ENCODE data around the gene CEP350.
"Not testable (repeated sequence)": the region's sequence is repeated elsewhere in the genome, so short reads cannot be mapped to it uniquely, and the experiment has no call there.

CEP350 gene

GRCh38 chr1:179941454-179941853 is 13.2 kb upstream of the CEP350 start:
- DNase-seq = no peak

DNA sequence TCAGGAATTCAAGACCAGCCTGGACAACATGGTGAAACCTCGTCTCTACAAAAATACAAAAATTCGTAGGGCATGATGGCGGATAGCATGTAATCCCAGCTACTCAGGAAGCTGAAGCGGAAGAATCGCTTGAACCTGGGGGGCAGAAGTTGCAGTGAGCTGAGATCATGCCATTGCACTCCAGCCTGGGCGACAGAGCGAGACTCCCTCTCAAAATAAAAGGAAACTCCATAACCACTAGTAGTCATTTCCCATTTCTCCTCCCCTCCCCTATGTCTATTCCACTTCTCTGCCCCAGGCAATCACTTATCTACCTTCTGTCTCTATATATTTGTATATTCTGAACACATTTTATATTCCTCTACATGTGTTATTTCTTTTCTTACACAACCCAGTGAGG is 4.0 kb upstream of the CEP350 start:
- DNase-seq = no peak

DNA sequence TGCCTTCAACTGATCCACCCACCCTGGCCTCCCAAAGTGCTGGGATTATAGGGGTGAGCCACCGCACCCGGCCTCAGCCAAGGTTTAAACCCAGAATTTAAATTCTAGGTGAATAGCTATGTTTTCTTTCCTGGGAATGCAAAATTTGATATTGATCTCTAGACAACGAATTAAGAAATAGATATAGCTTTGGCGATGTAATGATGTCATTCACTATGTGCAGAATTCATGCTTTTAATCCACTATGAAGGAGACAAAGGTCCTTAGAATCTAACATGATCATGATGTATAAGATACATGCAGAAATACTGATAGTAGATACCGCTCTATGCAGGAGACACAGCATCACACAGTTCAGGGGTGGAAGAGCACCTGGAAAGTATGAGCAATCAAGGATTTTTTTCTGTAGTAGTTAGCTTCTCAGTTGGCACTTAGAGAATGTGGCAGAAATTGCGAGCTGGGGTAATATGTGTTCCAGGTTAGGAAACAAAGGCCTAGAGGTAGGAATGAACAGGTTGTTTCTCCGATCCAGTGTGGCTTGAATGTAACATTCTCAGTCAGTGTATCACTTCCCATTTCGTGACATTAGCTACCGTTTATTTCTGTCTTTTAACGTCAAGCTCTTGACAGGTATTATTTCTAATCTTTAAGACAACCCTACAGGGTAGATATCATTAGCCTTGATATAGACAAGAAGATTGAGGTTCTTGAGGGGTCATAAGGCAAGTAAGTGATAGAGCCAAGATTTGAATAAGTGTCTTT is 3.0 kb upstream of the CEP350 start:
- no peak for DNase-seq

DNA sequence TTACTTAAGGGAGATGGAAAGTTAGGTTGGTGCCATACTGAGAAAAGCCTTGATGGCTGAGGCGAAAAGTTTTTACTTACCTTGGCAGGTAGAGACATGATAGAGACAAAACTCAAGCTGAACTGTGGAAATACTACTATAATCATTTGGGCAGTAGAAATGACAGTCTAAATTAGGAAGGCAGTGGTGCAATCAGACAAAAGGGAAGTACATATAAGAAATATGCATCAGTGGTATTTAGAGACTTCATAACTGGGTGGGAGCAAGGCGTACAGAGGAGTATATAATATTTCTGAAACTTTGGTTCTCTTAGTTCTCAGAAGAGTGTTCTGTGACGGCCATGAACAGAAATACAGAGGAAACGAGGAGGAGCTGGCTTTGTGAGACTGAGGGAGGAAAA is 2.4 kb upstream of the CEP350 start:
- DNase-seq = no peak

- DNase-seq = peak; percentile 60
Measured at GRCh38 chr1:179953974-179954492, 577 bp upstream of the CEP350 start.

DNA sequence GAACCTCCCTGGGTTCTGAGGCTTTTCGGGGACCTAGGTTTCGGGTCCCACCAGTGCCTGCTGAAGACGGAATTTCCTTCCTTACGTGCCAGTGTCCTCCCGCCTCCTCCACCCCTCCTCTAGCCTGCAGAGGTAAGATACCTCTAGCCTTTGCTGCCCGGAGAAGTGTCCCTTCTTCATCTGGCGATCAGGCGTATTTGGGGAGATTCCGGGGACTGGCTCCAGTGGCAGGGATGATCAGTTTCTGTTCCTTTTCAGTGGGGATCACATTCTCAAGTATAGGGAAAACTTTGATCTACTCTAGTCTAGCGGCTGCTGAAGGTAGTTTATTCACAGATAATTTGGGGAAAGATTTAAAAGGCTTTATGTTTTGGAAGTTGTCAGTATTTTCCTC is 674 bp downstream of the CEP350 start:
- DNase-seq = no peak

DNA sequence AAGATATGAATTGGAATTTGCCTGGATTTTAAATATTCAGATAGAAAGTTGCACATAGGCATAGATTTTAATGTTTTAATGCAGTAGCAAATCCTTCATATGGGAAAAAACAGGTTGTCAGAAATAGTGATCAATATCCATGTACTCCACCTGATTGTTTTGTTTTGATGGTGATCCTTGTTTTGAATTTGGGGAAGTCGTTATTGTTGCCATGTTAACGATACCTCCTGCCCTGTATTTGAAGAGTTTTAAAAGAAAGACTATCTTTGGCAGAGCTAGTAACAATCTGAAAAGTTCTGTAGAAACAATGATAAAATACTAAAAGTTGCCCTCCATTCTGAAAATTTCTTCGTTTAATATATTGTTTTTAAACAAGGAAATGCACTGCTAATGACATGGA is 1.1 kb downstream of the CEP350 start:
- no peak for DNase-seq

GRCh38 chr1:179958359-179958758 is 3.7 kb downstream of the CEP350 start:
- DNase-seq = no peak

DNA sequence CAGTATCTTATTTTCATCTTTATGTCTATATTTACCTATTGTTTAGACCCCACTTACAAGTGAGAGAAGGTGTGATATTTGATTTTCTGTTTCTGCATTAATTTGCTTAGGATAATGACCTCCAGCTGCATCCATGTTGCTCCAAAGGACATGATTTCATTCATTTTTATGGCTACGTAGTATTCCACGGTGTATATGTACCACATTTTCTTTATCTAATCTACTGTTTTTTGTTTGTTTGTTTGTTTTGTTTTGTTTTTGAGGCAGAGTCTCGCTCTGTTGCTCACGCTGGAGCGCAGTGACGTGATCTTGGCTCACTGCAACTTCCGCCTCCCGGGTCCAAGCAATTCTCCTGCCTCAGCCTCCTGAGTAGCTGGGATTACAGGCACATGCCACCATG is 7.6 kb downstream of the CEP350 start:
- not testable (repeated sequence) for DNase-seq

GRCh38 chr1:179966551-179966950 is 11.9 kb downstream of the CEP350 start:
- no peak for DNase-seq

DNA sequence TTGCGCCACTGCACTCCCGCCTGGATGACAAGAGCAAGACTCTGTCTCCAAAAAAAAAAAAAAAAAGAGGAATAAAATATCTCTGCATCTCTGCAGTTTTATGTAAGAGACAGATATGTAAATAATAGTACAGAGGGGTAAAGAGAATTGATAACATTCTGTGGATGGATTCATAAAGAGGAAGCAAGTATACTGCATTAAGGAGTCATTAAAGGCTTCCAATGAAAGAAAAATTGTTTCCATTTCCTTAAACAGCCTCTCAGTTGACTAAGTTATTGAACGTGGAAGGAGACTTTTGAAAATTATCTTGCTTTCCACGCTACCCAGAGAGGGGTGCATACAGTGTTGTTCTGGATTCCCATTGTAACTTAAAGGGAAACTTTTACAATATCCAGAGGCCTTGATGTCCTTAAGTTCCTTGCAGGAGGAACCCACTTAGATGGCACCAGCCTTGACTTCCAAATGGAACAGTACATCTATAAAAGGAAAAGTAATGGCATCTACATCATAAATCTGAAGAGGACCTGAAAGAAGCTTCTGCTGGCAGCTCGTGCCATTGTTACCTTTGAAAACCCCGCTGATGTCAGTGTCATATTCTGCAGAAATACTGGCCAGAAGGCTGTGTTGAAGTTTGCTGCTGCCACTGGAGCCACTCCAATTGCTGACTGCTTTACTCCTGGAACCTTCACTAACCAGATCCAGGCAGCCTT is 13.8 kb downstream of the CEP350 start:
- DNase-seq = no peak

GRCh38 chr1:179968994-179969919 is 14.6 kb downstream of the CEP350 start:
- no peak for DNase-seq

- DNase-seq = no peak
Measured at GRCh38 chr1:179969962-179970361, 15.4 kb downstream of the CEP350 start.

- no peak for DNase-seq
Measured at GRCh38 chr1:179971563-179972496, 17.2 kb downstream of the CEP350 start.

- no peak for DNase-seq
Measured at GRCh38 chr1:179973198-179974110, 18.8 kb downstream of the CEP350 start.

GRCh38 chr1:179976970-179977651 is 22.5 kb downstream of the CEP350 start:
- DNase-seq = no peak

GRCh38 chr1:179978199-179979079 is 23.8 kb downstream of the CEP350 start:
- DNase-seq = no peak

DNA sequence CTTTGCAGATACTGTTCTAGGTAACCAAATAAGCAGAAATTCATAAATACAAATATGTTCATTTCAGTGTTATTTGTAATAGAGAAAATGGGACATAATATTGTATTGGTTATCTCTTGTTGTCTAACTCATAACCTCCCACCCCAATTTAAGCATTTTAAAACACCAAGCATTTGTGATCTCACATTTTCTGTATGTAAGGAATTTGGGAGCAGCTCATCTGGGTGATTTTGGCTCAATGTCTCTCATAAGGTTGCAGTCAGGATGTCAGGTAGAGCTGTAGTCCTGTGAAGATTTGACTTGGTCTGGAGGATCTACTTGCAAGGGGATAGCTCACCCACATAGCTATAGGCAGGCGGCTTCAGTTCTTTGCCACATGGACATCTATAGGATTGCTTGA is 29.5 kb downstream of the CEP350 start:
- DNase-seq = no peak

DNA sequence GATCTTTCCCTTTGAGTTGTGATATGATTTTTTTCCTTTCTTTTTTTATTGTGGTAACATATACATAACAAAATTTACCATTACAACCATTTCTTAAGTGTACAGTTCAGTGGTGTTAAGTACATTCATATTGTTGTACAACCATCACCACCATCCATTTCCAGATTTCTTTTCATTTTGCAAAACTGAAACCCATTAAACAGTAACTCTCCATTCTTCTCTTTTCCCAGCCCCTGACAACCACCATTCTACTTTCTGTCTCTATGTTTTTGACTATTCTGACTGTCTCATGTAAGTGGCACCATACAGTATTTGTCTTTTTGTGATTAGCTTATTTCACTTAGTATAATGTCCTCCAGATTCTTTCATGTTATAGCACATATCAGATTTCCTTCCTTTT is 30.3 kb downstream of the CEP350 start:
- no peak for DNase-seq

Data from stimulated activated CD4-positive, alpha-beta T cell treated with anti-CD3 and anti-CD28 coated beads, Interleukin-4, amount 100 ng/mL, for 24 hours (primary cell).